ENCODE data around the gene ZNF532.

ZNF532 gene

GRCh38 chr18:58870621-58871020 is 5.9 kb downstream of the ZNF532 start:
- no peak for DNase-seq (ENCODE audit: low spot score)

GRCh38 chr18:58871514-58872420 is 7.1 kb downstream of the ZNF532 start:
- DNase-seq (ENCODE audit: low spot score), result no peak

GRCh38 chr18:58878640-58879039 is 14.0 kb downstream of the ZNF532 start:
- no peak for DNase-seq (ENCODE audit: low spot score)

- DNase-seq (ENCODE audit: low spot score), result no peak
These were observed 16.8 kb downstream of the ZNF532 start for GRCh38 chr18:58881477-58881876.

- DNase-seq (ENCODE audit: low spot score), result no peak
These were observed 17.4 kb downstream of the ZNF532 start for GRCh38 chr18:58882044-58882443.

GRCh38 chr18:58882686-58883085 is 18.0 kb downstream of the ZNF532 start:
- DNase-seq (ENCODE audit: low spot score), result no peak

- no peak for DNase-seq (ENCODE audit: low spot score)
These were observed 20.0 kb downstream of the ZNF532 start for GRCh38 chr18:58884680-58885079.

- DNase-seq (ENCODE audit: low spot score), result no peak
These were observed 21.8 kb downstream of the ZNF532 start for GRCh38 chr18:58886431-58886830.

GRCh38 chr18:58886864-58887612 is 22.4 kb downstream of the ZNF532 start:
- no peak for DNase-seq (ENCODE audit: low spot score)

- no peak for DNase-seq (ENCODE audit: low spot score)
These were observed 22.9 kb downstream of the ZNF532 start for GRCh38 chr18:58887613-58887963.

- DNase-seq (ENCODE audit: low spot score), result no peak
These were observed 27.1 kb downstream of the ZNF532 start for GRCh38 chr18:58891776-58892175.

- no peak for DNase-seq (ENCODE audit: low spot score)
These were observed 27.8 kb downstream of the ZNF532 start for GRCh38 chr18:58892488-58892887.

- no peak for DNase-seq (ENCODE audit: low spot score)
These were observed 28.9 kb downstream of the ZNF532 start for GRCh38 chr18:58893388-58894099.

- DNase-seq (ENCODE audit: low spot score), result no peak
These were observed 30.3 kb downstream of the ZNF532 start for GRCh38 chr18:58894930-58895329.

- no peak for DNase-seq (ENCODE audit: low spot score)
These were observed 30.7 kb downstream of the ZNF532 start for GRCh38 chr18:58895385-58895784.

- DNase-seq (ENCODE audit: low spot score), result no peak
These were observed 31.6 kb downstream of the ZNF532 start for GRCh38 chr18:58896268-58896667.

- no peak for DNase-seq (ENCODE audit: low spot score)
These were observed 32.2 kb downstream of the ZNF532 start for GRCh38 chr18:58896734-58897508.

- DNase-seq (ENCODE audit: low spot score), result no peak
These were observed 33.5 kb downstream of the ZNF532 start for GRCh38 chr18:58898010-58898799.

GRCh38 chr18:58900015-58900649 is 35.5 kb downstream of the ZNF532 start:
- DNase-seq (ENCODE audit: low spot score), result no peak

GRCh38 chr18:58901143-58901542 is 36.5 kb downstream of the ZNF532 start:
- no peak for DNase-seq (ENCODE audit: low spot score)

- no peak for DNase-seq (ENCODE audit: low spot score)
These were observed 37.1 kb downstream of the ZNF532 start for GRCh38 chr18:58901783-58902182.
